ENCODE measurements around the gene RNLS. TPM values are rescaled to one million over a fixed set of nuclear protein-coding genes. Genes with fewer than 3 reads are reported as not detected.
A peak's percentile ranks its signal among the peaks of the same experiment; 100 is the strongest.

RNLS gene
- total RNA-seq, 1 donor from 2014 or later: 7.1 TPM

- no peak for DNase-seq (ENCODE audit: low read depth)
- no peak for TF ChIP-seq CTCF (conservative IDR thresholded peaks at IDR 0.05; ENCODE audit: low read depth, low read length)
- H3K4me3 ChIP-seq (ENCODE audit: low read depth, low read length): no peak overlapping the region
Observed at GRCh38 chr10:88544140-88544870, 38.8 kb downstream of the RNLS start.

- DNase-seq (ENCODE audit: low read depth): no peak
- TF ChIP-seq CTCF (conservative IDR thresholded peaks at IDR 0.05; ENCODE audit: low read depth, low read length): no peak
- no peak overlapping the region for H3K4me3 ChIP-seq (ENCODE audit: low read depth, low read length)
Observed at GRCh38 chr10:88542522-88542921, 40.6 kb downstream of the RNLS start.

- no peak for DNase-seq (ENCODE audit: low read depth)
- H3K4me3 ChIP-seq (ENCODE audit: low read depth, low read length): no peak overlapping the region
- TF ChIP-seq CTCF (conservative IDR thresholded peaks at IDR 0.05; ENCODE audit: low read depth, low read length): no peak
Observed at GRCh38 chr10:88541116-88541626, 41.9 kb downstream of the RNLS start.

GRCh38 chr10:88540351-88540750, 42.8 kb downstream of the RNLS start:
- DNase-seq (ENCODE audit: low read depth): peak; percentile 44
- no peak overlapping the region for H3K4me3 ChIP-seq (ENCODE audit: low read depth, low read length)
- no peak for TF ChIP-seq CTCF (conservative IDR thresholded peaks at IDR 0.05; ENCODE audit: low read depth, low read length)

GRCh38 chr10:88538048-88538447, 45.1 kb downstream of the RNLS start:
- TF ChIP-seq CTCF (conservative IDR thresholded peaks at IDR 0.05; ENCODE audit: low read depth, low read length): no peak
- no peak overlapping the region for H3K4me3 ChIP-seq (ENCODE audit: low read depth, low read length)
- no peak for DNase-seq (ENCODE audit: low read depth)

- TF ChIP-seq CTCF (conservative IDR thresholded peaks at IDR 0.05; ENCODE audit: low read depth, low read length): no peak
- H3K4me3 ChIP-seq (ENCODE audit: low read depth, low read length): no peak overlapping the region
- no peak for DNase-seq (ENCODE audit: low read depth)
Observed at GRCh38 chr10:88537322-88537721, 45.8 kb downstream of the RNLS start.

- DNase-seq (ENCODE audit: low read depth): no peak
- no peak overlapping the region for H3K4me3 ChIP-seq (ENCODE audit: low read depth, low read length)
- TF ChIP-seq CTCF (conservative IDR thresholded peaks at IDR 0.05; ENCODE audit: low read depth, low read length): no peak
Observed at GRCh38 chr10:88536437-88536836, 46.7 kb downstream of the RNLS start.

Data from epithelial cell of proximal tubule (primary cell).